GM12873 (cell line): ENCODE results near the gene FAM234A.

Source experiments
- TF ChIP-seq, protein P1 (sequence below): IDR thresholded peaks from 2 replicates; pipeline ENCODE4 v1.5.1; 2012; ENCODE audit warnings: low read depth, mild to moderate bottlenecking, moderate library complexity, low read length, control low read depth; ENCODE audit not compliant: insufficient read depth; ENCODE audit errors: missing control alignments

FAM234A gene

GRCh38 chr16:263944-264343 lies 29.3 kb downstream of the FAM234A start:
- TF ChIP-seq, protein P1, sequence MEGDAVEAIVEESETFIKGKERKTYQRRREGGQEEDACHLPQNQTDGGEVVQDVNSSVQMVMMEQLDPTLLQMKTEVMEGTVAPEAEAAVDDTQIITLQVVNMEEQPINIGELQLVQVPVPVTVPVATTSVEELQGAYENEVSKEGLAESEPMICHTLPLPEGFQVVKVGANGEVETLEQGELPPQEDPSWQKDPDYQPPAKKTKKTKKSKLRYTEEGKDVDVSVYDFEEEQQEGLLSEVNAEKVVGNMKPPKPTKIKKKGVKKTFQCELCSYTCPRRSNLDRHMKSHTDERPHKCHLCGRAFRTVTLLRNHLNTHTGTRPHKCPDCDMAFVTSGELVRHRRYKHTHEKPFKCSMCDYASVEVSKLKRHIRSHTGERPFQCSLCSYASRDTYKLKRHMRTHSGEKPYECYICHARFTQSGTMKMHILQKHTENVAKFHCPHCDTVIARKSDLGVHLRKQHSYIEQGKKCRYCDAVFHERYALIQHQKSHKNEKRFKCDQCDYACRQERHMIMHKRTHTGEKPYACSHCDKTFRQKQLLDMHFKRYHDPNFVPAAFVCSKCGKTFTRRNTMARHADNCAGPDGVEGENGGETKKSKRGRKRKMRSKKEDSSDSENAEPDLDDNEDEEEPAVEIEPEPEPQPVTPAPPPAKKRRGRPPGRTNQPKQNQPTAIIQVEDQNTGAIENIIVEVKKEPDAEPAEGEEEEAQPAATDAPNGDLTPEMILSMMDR = no peak

DNA sequence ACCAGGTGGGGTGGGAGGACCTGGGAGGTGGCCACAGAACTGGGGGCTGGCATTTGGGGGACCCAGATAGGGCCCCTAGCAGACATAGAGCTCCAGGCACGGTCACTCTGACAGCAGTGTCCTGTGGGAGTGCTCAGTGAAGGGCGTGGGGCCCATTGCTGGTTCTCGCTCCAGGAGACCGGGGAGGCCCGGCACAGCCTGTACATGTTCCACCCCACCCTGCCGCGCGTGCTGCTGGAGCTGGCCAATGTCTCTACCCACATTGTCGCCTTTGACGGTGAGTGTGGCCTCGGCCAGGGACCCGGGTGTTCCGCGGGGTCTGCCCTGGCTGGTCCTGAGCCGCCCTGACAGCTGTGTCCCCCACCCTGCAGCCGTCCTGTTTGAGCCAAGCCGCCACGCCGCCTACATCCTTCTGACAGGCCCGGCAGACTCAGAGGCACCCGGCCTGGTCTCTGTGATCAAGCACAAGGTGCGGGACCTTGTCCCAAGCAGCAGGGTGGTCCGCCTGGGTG lies 29.9 kb downstream of the FAM234A start:
- TF ChIP-seq, protein P1 = no peak

- TF ChIP-seq, protein P1 = no peak
Measured at GRCh38 chr16:265002-265529, 30.4 kb downstream of the FAM234A start.

- TF ChIP-seq, protein P1 = no peak
Measured at GRCh38 chr16:265711-266110, 31.1 kb downstream of the FAM234A start.

DNA sequence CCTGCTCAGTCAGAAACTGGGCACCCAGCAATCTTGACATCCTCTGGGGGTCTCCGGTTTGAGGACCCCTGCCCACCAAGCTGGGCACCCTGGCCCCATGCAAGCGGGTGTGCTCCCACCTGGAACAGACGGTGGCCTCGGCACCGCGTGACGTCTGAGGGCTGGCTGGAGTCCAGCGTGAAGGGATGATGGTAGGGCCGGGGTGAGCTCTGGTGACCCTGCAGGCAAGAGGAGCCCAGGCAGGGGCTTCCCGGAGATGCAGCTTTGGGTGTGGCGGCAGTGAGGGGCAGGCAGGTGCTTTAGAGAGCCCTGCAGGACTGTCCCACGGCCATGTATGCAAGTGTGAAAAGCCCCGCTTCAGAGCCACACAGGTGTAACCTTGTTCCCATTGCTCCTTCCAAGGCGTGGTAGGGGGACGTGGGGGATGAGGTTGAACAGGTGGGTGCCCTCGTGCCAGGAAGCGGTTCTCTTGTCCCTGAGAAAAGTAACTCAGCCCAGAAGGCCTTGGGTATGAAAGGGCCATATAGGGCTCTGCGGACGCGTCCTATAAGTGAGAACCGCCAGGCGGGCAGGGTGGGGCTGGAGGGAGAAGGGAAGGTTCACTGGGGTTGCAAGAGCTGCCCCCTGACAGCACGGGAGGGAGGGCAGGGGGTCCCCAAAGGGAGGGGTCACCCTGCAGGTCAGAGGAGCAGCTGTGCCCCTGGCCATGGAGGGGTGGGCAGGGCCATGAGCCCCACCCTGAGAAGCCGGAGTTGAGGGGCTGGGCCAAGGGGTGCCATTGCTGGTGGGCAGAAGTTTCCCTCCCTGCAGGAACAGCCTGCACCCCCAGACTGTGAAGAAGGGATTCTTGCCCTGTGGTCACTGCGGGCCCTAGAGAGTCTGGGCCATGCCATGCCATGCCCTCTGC lies 31.9 kb downstream of the FAM234A start:
- TF ChIP-seq, protein P1 = no peak

DNA sequence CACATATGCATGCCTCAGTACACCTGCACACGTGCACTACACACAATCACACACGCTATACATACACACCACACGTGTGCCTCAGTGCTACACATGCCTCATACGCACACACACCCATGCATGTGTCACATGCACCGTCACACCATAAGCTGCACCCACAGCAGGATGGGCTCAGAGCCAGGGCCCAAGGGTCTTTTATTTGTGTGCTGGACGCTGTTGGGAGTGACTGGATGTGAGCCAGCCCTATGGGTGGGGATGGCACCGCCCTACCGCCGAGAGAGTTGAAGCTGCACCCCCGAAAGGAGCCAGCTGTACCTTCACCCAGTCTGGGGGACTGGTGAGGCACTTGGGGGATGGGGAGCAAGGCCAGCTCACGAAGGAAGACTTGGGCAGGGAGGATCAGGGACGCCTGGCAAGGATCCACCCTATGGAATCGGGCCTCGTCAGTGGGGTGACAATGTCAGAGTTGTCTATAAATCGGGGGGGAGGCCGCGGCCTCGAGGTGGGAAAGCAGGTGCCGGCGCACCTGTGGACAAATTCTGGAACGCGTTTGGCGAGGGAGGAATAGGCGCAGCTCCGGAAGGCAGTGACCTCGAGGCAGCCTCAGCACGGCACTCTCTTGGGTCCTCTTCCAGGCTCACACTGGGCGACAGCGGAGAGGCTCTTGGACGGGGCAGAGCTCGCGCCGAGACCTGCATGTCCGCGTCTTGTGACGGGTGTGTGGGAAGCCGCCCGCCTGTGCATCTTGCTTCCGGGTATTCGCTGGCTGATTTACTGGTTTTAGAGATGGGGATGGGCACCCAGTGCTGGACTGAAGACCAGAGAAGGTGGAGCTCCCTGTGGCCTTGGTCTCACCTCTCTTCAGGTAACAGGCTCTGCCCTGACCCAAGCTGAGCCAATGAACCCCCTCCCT lies 33.8 kb downstream of the FAM234A start:
- TF ChIP-seq, protein P1 = no peak
